DMS79 (cell line): ENCODE data around the gene FCHO2.

ENCODE experiments used
- DNase-seq: peaks from one replicate; lab custom pipeline; 2025; lab: John Stamatoyannopoulos, UW

Gene FCHO2

DNA sequence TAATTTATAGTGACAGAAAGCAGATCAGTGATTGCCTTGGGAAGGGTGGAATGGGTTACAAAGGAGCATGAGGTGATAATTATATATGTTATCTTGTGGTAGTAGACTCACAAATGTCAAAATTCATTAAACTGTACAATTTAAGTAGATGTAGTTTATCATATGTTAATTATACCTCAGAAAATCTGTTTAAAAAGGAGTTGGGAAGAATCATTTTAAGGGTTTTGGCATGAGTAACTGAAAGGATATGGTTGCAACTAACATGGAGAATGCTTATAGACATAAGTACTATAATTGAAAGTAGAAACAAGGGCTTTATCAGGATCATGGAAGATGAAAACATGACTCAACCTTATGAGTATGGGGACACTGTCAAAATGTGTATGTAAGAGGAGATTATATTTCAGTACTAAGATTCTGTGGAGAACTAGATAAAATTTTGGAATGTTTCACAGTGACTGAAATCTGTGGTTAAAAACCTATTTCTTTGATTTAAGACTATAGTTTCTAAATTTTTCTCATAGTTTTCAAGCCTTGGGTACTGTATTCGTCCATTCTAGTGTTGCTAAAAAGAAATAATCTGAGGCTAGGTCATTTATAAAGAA lies 73.3 kb downstream of the FCHO2 start:
- DNase-seq = no peak

DNA sequence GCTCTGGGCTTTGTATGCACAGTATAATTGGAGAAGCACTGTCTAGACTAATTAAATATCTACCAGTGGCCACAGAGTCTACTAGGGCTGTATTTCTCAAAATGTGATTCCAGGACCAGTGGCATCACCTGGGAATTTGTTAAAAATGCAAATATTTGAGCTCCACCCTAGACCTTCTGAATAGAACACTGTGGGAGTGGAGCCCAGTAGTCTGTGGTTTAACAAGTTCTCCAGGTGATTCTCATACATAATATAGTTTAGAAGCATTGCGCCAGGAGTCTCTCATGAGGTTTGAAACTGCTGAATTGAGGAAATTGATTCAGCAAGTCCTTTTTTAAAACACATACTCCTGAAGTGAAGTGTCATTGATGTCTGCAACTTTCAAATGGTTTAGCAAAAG lies 74.7 kb downstream of the FCHO2 start:
- DNase-seq = no peak

DNA sequence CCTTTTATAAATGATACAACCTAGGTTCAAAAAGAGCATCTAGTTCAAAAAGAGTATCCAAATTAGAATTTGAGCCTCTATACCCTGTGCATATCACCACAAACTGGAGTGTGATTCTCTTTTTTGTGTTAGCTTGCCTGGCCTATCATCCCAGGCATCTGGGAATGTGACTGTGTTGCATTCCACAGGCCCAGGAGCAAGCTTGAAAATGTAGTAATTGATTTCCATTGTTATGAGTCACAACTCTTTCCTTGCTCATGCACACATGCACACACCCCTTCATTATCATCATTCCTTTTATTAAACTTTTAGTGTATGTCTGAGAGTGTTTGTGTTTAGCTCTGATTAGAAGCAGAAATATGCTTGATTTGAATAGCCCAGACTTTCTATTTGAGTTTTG lies 75.2 kb downstream of the FCHO2 start:
- no peak for DNase-seq

DNA sequence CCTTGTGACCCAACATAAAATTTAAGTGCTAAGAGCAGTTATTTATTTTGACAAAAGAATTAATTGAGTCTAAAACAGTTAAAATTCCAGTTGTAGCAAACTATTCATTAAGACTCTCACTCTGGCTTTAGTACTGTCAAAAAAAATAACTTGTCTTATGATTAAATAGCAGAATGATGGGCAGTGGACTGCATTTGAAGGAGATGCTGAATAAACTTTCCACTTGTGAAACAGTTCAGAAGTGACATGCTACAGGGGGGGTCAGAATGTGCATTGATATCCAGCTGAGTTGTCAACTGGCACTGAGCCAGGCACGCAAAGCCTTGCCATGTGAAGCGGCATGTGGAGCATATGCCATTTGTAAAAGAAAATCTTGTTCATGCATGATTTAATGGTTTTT lies 76.0 kb downstream of the FCHO2 start:
- DNase-seq = peak; percentile 15

DNA sequence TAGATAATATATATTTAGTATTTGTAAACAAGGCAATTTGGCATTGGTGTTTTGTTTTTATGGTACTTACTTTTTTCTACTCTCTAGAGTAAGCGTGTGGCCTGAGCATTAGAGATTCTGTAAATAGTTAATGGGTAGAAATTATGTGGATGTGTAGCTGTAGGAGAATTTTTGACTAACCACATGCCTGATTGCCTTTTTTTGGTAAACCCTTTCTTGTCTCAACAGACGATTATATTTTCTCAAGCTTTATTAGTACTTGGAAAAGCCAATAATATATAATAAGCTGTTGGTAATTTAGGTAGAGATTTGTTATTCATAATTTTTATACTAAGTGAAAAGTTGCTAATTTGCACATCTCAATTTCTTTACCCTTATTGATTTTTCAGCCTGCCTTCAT lies 76.8 kb downstream of the FCHO2 start:
- no peak for DNase-seq

DNA sequence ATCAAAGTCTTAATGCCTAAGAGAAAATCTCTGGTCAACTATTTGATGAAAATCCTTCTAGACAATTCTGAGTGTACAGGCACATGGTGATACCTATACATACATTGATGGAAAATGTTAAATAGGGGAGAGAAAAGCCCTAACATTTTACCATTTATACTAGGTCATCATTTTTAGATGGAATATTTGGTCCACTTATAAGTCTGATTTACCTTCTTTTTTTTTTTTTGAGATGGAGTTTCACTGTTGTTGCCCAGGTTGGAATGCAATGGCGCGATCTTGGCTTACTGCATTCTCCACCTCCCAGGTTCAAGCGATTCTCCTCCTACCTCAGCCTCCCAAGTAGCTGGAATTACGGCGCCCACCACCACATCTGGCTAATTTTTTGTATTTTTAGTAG lies 81.7 kb downstream of the FCHO2 start:
- DNase-seq = no peak

DNA sequence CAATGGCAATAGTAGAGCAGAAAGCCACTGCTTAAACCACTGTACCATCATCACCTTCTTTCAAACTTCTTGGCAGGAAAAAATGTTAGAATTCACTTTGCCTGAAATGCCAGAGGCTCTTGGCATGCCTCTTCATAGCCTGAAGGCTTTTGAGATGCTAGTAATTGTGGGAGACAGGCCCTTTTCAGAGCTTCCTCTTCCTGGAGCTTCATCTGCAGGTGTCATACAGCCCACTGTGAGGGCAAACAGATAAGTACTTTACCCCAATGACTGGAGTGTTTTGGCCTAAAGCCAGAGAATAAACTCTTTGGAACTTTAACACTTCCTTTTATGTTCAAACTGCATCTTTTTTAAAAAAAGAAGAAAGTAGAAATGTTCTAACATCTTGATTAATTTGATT lies 83.2 kb downstream of the FCHO2 start:
- DNase-seq = no peak

DNA sequence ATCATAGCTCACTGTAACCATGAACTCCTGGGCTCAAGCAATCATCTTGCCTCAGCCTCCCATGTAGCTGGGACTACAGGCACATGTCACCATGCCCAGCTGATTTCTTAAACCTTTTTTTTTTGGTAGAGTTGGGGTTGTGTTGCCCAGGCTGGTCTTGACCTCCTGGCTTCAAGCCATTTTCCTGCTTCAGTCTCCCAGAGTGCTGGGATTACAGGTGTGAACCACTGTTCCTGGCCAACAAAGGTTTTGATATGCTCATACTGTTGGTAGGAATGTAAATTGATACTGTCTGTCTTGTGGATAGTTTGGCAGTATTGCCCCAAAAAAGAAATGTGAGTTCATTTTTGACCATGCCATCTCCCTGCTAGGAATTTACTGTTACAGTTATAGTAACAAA lies 87.2 kb downstream of the FCHO2 start:
- DNase-seq = no peak

DNA sequence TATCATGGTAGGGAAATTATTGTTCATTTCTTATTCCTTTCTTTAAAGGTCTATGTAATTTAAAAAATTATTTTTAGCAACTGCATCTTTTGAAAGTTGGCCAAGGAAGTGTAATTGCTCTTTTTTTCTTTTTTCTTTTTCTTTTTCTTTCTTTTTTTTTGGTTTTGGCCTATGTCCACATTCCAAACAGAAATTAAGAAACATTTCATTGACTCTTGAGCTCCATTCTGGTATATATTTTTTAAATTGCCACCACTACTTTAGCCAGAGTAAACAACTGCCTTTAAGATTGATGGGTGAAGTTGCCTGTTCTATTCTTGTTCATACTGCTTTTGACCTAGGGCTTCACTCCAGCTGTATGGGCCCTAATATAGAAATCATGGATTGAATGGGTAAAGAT lies 88.7 kb downstream of the FCHO2 start:
- no peak for DNase-seq

DNA sequence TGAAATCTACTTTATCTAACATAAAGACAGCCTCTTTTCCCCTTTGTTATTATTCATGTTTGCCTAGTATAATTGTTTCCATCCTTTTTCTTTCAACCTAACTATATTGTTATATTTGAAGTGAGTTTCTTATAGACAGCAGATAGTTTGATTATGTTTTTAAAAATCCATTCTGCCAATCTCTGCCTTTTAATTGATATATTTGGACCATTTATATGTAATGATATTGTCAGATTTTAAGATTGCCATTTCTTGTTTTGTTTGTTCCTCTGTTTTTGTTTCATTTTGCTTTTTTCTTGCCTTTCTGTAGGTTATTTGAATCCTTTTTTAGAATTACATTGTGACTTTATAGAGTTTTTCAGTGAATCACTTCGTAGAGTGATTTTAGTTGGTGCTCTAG lies 89.8 kb downstream of the FCHO2 start:
- DNase-seq = no peak

DNA sequence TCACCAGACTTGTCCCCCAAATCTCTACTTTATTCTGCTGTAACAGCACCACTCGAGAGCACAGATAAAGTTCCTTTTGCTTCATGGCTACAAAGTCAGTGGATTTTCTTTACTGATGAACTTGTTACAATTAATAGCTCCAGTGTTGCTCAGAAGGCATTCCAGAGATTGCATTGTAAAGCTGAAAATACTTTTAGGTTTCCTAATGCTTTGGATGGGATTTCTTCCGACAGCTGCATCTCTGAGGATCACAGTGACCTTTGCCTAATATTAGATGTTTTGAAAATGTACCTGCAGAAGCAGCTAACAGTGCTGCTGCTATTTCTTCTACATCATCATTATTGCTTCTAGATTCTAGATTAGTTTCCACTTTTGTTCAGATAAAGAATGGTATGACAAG lies 105.8 kb downstream of the FCHO2 start:
- DNase-seq = no peak

DNA sequence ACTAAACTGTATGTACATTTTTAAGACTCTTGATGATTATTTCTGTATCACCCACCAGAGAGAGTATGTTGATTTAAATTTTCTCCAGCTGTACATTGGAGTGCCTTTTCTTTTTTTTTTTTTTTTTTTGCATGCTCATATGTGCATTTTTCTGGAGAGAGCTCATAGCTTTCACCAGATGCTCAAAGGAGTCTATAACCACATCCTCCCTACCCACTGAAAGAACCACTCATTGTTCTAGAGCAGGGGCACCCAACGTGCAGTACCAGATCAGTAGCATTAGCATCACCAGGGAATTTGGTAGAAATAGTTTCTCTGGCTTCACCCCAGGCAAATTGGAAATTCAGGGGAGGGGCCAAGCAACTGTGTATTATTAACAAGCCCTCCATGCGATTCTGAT lies 110.6 kb downstream of the FCHO2 start:
- DNase-seq = no peak

DNA sequence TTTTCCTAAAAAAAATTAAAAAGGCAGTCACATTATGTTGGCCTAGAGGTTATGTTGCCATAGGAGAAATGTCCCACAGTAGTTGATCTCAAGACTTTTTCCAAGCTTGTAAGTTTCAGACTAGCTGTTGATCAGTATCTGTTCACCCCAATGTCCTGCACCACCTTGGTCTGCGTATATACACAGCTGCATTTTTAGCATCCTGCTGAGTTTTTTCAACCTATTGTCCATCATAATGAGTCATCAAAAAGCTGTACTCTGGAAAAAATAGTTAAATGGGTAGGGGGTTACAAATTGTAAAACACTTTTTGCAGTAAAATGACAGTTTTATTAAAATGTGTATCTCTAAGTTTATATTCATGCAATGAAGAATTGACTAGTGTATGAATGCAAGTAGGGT lies 111.4 kb downstream of the FCHO2 start:
- DNase-seq = no peak

DNA sequence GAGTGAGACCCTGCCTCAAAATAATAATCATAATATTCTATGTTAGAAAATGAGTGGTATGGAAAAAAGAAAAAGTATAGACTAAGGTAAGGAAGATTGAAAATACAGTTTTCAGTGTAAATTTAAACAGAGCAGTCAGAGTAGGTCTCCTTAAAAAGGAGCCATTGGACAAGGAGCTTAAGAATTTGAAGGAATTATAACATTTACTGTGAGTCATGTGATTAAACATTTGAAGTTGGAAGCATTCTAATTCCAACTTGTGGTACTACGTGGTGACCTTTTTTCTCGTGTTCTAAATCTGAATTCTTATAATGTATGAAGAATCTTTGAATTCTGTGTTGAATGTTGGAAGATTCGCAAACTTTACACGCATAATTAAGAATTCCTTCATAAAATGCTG lies 125.3 kb downstream of the FCHO2 start:
- DNase-seq = no peak

DNA sequence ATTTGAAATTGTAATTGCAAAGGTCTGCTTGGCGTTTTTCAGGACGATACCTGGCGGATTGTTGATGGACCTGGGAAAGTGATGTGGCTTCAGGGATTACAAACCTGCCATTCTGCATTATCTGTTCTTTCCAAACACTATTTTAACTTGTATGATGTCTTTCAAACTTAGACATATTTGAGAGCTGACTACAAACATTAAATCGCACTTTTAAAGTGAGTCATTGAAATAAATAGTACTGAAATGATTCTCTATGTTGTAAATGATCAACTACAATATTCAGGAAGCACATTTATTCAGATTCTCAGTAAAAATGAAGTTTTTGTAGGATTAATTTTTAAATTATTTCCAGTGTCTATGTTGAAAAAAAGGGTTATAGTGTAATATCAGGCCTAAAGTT lies 132.2 kb downstream of the FCHO2 start:
- DNase-seq = no peak

DNA sequence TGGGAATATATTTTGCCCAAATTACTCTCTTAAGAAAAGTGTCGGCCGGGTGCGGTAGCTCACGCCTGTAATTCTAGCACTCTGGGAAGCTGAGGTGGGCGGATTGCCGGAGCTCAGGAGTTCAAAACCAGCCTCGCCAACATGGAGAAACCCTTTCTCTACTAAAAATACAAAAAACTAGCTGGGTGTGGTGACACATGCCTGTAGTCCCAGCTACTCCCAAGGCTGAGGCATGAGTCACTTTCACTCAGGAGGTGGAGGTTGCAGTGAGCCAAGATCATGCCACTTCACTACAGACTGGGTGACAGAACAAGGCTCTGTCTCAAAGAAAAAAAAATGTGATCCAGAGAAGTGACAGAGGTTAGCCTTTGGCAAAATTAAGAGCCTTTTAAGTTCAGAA lies 138.1 kb downstream of the FCHO2 start:
- no peak for DNase-seq

DNA sequence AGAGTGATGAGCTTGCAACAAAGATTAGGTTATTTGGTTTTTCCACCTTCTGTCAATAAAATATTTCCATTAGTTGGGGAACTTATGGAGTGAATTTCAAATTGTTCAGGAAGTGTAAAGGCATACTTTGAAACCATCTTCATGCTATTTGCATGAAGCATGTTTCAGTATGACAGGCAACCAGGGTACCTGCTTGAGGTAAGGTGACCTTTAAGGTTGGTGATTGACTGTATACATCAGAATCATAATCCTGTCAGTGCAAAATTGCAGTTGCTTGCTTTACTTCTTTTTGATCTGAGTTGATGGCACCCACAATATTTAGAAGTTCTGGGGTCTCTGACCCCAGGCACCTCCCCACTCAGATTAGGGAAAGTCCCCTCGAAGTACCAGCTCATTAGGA lies 138.6 kb downstream of the FCHO2 start:
- no peak for DNase-seq

DNA sequence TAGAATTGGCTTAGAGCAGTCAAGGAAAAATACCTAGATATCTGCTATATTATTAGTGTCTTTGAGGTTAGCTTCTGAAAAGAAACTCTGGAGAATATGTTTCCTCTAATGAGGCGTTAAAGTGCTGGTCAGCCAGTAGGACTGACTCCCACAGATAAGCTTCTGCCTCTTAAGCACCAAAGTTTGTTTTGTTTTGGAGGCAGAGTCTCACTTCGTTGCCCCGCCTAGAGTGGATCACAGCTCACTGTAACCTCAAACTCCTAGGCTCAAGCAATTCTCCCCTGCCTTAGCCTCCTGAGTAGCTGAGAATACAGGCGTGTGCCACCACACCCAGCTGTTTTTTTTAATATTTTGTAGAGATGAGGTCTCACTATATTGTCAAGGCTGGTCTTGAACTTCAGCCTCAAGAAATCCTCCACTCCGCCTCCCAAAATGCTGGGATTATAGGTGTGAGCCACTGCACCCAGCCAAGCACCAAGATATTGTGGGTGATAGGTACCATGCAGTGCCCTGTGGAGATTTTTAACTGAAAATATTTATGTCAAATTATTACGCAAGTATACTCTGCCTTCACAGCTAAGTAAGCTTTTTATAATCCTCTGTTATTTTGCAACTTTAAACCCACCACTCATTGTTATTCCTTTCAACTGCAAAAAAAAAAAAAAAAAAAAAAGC lies 139.9 kb downstream of the FCHO2 start:
- DNase-seq = no peak

DNA sequence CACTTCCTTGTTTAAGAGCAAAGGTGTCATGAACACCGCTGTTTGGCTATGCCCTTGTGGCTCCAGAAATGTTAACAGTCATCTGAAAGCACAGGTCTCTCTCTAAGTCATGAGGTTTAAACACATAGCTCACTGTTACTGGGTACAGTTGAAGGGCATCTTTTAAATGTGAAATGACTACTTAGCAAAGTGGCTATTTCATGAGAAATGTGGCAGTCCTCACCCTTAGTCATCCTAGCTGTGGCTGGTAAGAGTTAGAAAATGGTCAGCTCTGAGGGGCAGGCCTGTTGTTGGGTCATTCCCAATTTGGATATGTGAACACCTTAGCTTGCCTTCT lies 140.4 kb downstream of the FCHO2 start:
- no peak for DNase-seq

DNA sequence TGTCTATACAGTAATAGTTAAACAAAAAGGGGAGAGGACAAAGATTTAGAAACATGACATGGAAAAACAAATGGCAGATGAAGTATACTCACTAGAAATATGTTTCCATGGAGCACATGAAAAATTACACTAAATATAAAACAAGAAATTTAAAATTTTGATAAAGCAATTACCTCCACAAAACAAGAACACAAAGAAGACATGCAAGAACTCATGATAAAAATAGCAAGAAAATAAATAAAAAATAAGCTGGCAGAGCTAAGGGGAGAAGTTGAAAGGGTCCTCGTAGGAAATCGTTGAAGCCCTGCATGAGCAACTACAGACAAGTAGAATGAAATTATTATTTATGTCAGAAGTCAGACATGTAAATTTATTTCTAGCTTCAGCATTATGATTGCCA lies 141.9 kb downstream of the FCHO2 start:
- DNase-seq = no peak

DNA sequence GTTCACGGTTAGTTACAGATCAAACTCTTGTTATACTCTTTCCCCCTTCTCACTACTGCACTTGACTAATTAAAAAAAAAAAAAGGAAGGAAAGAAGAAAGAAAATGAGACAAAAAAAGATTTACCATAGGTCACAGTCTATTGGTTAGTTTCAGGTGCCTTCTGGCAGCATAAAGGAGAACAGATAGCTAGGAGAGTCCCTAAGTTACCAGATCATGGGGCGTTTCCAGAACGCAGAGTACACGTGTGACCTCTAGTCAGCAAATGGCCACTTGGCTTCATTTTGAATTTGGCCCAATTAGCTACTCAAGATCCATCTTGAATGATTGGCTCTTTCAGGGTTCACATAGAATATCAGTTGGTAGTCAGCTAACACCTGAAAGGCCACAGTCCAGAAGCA lies 144.3 kb downstream of the FCHO2 start:
- no peak for DNase-seq

DNA sequence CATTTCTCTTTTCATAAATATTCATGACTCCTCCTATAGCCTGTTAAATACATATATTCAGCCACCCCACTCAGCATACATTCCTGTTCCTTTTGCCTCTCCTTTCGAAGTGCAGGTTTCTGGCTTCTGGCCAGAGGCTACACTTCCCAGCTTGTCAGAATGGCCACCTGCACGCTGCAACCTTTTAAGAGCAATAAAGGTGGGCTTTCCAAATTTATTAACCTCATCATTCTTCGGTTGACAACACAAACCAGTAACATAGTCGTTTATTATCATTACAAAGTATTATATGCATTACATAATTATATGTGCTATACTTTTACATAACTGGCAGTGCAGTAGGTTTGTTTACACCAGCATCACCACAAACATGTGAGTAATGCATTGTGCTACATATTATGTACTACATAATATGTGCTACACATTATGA lies 148.0 kb downstream of the FCHO2 start:
- DNase-seq = peak; percentile 53

DNA sequence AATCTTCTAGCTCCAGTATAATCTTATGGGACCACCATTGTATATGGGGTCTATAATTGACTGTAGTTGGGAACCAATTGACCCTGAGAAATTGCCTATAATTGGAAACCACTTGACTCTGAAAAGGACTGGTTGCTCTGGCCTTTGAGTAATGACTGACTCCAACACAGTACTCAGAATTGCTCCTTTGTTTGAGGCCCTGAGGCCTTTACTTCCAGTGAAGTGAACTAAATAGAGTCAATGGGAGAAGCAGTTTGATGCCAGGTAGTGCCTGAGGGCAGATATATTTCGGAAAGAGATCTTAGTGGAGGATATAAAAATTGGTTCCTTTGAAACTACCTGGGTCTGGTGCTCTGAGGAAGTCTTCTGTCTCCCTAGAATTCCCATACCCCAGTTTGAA lies 148.5 kb downstream of the FCHO2 start:
- no peak for DNase-seq

DNA sequence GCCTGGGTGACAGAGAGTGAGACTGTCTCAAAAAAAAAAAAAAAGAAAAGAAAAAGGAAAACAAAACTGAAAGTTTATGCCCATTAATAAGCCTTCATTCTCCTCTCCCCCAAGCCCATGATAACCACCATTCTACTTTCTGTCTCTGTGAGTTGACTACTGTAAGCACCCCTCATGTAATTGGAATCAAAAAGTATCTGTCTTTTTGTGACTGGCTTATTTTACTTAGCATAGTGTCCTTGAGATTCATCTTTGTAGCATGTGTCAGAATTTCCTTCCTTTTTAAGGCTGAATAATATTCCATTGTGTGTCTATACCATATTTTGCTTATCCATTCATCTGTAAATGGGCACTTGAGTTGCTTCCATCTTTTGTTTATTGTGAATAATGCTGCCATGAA lies 150.5 kb downstream of the FCHO2 start:
- DNase-seq = no peak

DNA sequence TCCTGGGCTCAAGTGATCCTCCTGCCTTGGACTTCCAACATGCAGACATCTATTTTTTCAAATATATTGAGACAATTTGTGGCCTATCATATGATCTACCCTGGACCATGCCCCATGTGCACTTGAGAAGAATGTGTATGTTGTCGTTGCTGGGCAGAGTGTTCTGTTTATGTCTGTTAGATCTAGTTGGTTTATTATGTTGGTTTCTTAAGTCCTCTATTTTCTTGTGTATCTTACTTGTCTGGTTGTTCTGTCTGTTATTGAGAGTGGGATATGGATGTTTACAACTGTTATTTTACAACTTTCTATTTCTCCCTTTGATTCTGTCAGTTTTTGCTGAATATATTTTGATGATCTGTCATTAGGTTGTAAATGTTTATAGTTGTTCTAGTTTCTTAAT lies 154.3 kb downstream of the FCHO2 start:
- no peak for DNase-seq
